SK-N-MC (cell line): Measurements from ENCODE around the gene TNNI3K.

Source experiments
- EZH2 ChIP-seq: fragments of 200-600 bp; sonication (generic); IDR thresholded peaks from one replicate; pipeline ENCODE4 v1.6.1; 2017; ENCODE audit warnings: antibody characterized with exemption
- POLR2AphosphoS5 ChIP-seq: IDR thresholded peaks from 2 replicates; pipeline ENCODE4 v1.6.1; 2012; ENCODE audit warnings: mild to moderate bottlenecking, low read depth, low read length, borderline replicate concordance

- TF ChIP-seq EZH2 = no peak
- no peak for TF ChIP-seq POLR2AphosphoS5
Observed at GRCh38 chr1:74505928-74506710, 270.9 kb downstream of the TNNI3K start.
